SHP77 treated with DMSO at 0.1 percent for 48 hours (cell line): ENCODE data around the gene LIPM.

Experiments
- DNase-seq: peaks from one replicate; lab custom pipeline; 2025; lab: John Stamatoyannopoulos, UW

The LIPM gene

GRCh38 chr10:88840881-88841280, 38.4 kb downstream of the LIPM start:
- DNase-seq = no peak

GRCh38 chr10:88841316-88842111, 39.0 kb downstream of the LIPM start:
- DNase-seq = no peak

GRCh38 chr10:88843171-88843570, 40.6 kb downstream of the LIPM start:
- no peak for DNase-seq

GRCh38 chr10:88848499-88848898, 46.0 kb downstream of the LIPM start:
- DNase-seq = no peak

- no peak for DNase-seq
Measured at GRCh38 chr10:88849234-88849633, 46.7 kb downstream of the LIPM start.

GRCh38 chr10:88850712-88851111, 48.2 kb downstream of the LIPM start:
- DNase-seq = no peak

- no peak for DNase-seq
Measured at GRCh38 chr10:88851706-88852105, 49.2 kb downstream of the LIPM start, which contains the start of gene ANKRD22. TSS of gene ANKRD22 (minus strand) at chr10:88851844. CDS start at chr10:88851607, 237 bp downstream.

GRCh38 chr10:88852327-88852726, 49.8 kb downstream of the LIPM start:
- no peak for DNase-seq

GRCh38 chr10:88853155-88853881, 50.8 kb downstream of the LIPM start:
- no peak for DNase-seq

GRCh38 chr10:88854684-88855083, 52.2 kb downstream of the LIPM start:
- no peak for DNase-seq

GRCh38 chr10:88857831-88858230, 55.3 kb downstream of the LIPM start:
- no peak for DNase-seq

- no peak for DNase-seq
Measured at GRCh38 chr10:88858491-88858890, 56.0 kb downstream of the LIPM start.

- no peak for DNase-seq
Measured at GRCh38 chr10:88861036-88861435, 58.5 kb downstream of the LIPM start.

- no peak for DNase-seq
Measured at GRCh38 chr10:88865281-88865876, 62.8 kb downstream of the LIPM start.

GRCh38 chr10:88866454-88866853, 63.9 kb downstream of the LIPM start:
- DNase-seq = no peak

GRCh38 chr10:88870089-88870488, 67.6 kb downstream of the LIPM start:
- no peak for DNase-seq
